Left lung (tissue), 10 donors: ENCODE results near the gene WSB2. TPM values are rescaled to one million over a fixed set of nuclear protein-coding genes. Genes with fewer than 3 reads are reported as not detected.
"Not testable (repeated sequence)": the region's sequence is repeated elsewhere in the genome, so short reads cannot be mapped to it uniquely, and the experiment has no call there.

Experiments
- ATAC-seq: fragments of 200-7000 bp; cut with Tn5 transposase; one replicate; pipeline ENCODE4 v1.9.1; 2020; ENCODE audit warnings: moderate library complexity
- DNase-seq, 4 donors: peaks; one replicate each; pipeline ENCODE4 v3.0.0-alpha.2; 2013 to 2020
- H3K27ac ChIP-seq, 2 donors: fragments of 200-600 bp; sonication (generic) in 1 of 2; one replicate each; pipeline versions ENCODE4 v1.5.0 to v1.8.0; 2020 to 2021
- H3K27me3 ChIP-seq, 2 donors: fragments of 200-600 bp; sonication (generic) in 1 of 2; one replicate each; pipeline versions ENCODE4 v1.5.0 to v1.8.0; 2020 to 2021
- H3K36me3 ChIP-seq, 2 donors: fragments of 200-600 bp; sonication (generic) in 1 of 2; one replicate each; pipeline versions ENCODE4 v1.5.0 to v1.8.0; 2020 to 2021
- H3K4me1 ChIP-seq, 2 donors: fragments of 200-600 bp; one replicate each; pipeline ENCODE4 v1.8.0; 2021
- H3K4me3 ChIP-seq, 2 donors: fragments of 200-600 bp; sonication (generic) in 1 of 2; one replicate each; pipeline versions ENCODE4 v1.5.0 to v1.8.0; 2020 to 2021; ENCODE audit warnings: mild to moderate bottlenecking in 1 of 2
- H3K9me3 ChIP-seq, 2 donors: fragments of 200-600 bp; sonication (generic) in 1 of 2; one replicate each; pipeline versions ENCODE4 v1.5.0 to v1.8.0; 2020 to 2021
- intact Hi-C, 2 donors: fragments of 100-400 bp; cut with DNase I; formaldehyde crosslinking; loops; one replicate each; pipeline versions ENCODE4 v1.11.2 to v1.14.2; 2022
- polyA plus RNA-seq, 6 donors: library from polyadenylated mRNA; unstranded; fragments of 120-200 nt; gene quantifications; one replicate each; pipeline ENCODE4 v1.2.1, GENCODE V29; 2013; ENCODE audit not compliant: insufficient read length in 6 of 6
- total RNA-seq, 2 donors: library from RNA; stranded (reverse); fragmentation: NEBNext Ultra II Directional; extraction: Animal tissue kit (Norgen Biotek cat#: 25700); gene quantifications; one replicate each; pipeline ENCODE4 v1.2.1, GENCODE V29; 2021
- TF ChIP-seq, protein P1 (sequence below), 2 donors: fragments of 200-600 bp; sonication (generic) in 1 of 2; IDR thresholded peaks; one replicate each; pipeline versions ENCODE4 v1.5.0 to v1.8.0; 2021; ENCODE audit warnings: antibody characterized with exemption in 2 of 2
- donor health status: DM: no; HTN: yes; CAD: no.
- donor health status: DM: no; HTN: no; CAD: no.

Gene WSB2
- total and polyA plus RNA-seq, 8 donors, result 52.7 to 129 (median 55.0) TPM

DNA sequence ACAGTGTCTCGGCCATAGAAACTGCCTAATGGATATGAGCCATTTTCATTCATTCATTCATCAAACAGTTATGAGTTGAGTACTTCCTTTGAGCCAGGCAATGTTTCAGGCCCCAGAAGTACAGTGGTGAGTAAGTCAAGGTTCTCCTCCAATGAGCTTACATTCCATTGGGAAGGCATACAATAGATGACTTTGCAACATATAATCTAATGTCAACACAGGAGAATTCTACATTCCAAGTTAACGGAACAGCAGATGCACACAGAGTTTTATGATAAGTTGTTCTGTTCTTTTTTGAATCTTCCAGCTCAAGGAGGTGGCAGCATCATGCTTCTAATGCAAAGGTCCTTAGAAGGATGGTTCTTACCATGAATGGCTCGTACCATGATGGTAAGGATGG, 47.7 kb downstream of the WSB2 start:
- intact Hi-C loops, result no loop called here
- ATAC-seq (no peak), DNase-seq (no peak)
- Histone ChIP-seq H3K4me1 (peaks cover 5 to 16% of the 10 kb centered on the region in 2 donors), H3K27ac (no peak overlapping the region), H3K36me3 (no peaks in the 10 kb centered on the region), H3K27me3 (peaks cover 0 to 3% of the 10 kb centered on the region in 2 donors), H3K9me3 (no peaks in the 10 kb centered on the region), H3K4me3 (no peak overlapping the region)
- TF ChIP-seq, protein P1, sequence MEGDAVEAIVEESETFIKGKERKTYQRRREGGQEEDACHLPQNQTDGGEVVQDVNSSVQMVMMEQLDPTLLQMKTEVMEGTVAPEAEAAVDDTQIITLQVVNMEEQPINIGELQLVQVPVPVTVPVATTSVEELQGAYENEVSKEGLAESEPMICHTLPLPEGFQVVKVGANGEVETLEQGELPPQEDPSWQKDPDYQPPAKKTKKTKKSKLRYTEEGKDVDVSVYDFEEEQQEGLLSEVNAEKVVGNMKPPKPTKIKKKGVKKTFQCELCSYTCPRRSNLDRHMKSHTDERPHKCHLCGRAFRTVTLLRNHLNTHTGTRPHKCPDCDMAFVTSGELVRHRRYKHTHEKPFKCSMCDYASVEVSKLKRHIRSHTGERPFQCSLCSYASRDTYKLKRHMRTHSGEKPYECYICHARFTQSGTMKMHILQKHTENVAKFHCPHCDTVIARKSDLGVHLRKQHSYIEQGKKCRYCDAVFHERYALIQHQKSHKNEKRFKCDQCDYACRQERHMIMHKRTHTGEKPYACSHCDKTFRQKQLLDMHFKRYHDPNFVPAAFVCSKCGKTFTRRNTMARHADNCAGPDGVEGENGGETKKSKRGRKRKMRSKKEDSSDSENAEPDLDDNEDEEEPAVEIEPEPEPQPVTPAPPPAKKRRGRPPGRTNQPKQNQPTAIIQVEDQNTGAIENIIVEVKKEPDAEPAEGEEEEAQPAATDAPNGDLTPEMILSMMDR (IDR thresholded peaks at IDR 0.05), result no peak

DNA sequence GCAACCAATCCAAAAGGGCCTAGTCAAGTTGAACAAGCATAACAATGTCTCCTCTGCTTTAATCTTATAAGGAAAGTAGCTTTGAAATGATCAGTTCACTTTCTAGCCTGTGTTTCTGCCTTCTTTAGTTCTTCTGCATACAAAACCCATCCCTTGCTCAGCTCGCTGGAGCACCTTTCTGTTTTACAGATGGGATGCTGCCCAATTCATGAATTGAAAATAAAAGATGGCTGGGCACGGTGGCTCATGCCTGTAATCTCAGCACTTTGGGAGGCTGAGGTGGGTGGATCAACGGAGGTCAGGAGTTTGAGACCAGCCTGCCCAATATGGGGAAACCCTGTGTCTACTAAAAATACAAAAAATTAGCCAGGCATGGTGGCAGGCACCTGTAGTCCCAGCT, 49.0 kb downstream of the WSB2 start:
- Histone ChIP-seq H3K27me3 (peaks cover 0 to 9% of the 10 kb centered on the region in 2 donors), H3K36me3 (no peaks in the 10 kb centered on the region), H3K9me3 (no peaks in the 10 kb centered on the region), H3K4me1 (peaks cover 0 to 7% of the 10 kb centered on the region in 2 donors), H3K27ac (no peak overlapping the region), H3K4me3 (no peak overlapping the region)
- TF ChIP-seq, protein P1 (IDR thresholded peaks at IDR 0.05), result no peak
- intact Hi-C loops, result no loop called here
- no peak for DNase-seq
- no peak for ATAC-seq

DNA sequence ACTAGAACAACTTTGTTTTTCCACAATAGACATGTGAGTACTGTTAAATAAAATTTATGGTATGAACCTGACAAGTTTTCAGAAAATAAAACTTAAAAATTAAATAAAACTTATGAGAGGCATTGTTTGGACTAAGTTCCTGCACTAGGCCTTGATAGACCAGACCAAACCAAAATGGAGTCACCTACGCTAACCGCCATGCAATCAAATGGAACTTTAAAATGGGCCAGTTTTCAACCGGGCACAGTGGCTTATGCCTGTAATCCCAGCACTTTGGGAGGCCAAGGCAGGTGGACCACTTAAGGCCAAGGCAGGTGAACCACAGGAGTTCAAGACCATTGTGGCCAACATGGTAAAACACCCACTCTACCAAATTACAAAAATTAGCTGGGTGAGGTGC, 49.6 kb downstream of the WSB2 start:
- no peaks in the 10 kb centered on the region for H3K36me3 ChIP-seq
- ATAC-seq, result no peak
- no peaks in the 10 kb centered on the region for H3K9me3 ChIP-seq
- no peak overlapping the region for H3K27ac ChIP-seq
- peaks cover 0 to 9% of the 10 kb centered on the region in 2 donors for H3K27me3 ChIP-seq
- H3K4me1 ChIP-seq, result peaks cover 0 to 7% of the 10 kb centered on the region in 2 donors
- no peak overlapping the region for H3K4me3 ChIP-seq
- TF ChIP-seq, protein P1 (IDR thresholded peaks at IDR 0.05), result no peak
- intact Hi-C loops, result no loop called here
- DNase-seq, result no peak

DNA sequence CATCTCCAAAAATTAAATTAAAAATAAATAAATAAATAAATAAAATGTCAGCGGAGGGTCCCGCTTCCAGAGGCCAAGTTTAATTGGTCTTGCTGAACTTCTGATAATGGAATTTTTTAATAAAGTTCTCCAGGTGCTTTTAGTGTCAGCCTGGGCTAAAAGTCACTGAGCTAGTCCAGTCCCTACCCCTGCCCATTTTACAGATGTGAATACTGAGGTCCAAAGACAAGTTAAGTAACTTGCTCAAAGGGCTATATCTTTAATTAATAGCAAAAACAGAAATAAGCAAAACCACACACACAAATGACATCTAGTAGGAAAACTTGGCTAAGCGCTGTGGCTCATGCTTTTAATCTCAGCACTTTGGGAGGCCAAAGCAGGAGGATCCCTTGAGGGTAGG, 50.1 kb downstream of the WSB2 start:
- Histone ChIP-seq H3K36me3 (no peaks in the 10 kb centered on the region), H3K4me1 (peaks cover 0 to 3% of the 10 kb centered on the region in 2 donors), H3K9me3 (no peaks in the 10 kb centered on the region), H3K4me3 (no peak overlapping the region), H3K27me3 (peaks cover 0 to 9% of the 10 kb centered on the region in 2 donors), H3K27ac (no peak overlapping the region)
- no peak for DNase-seq
- TF ChIP-seq, protein P1 (IDR thresholded peaks at IDR 0.05), result no peak
- no peak for ATAC-seq
- intact Hi-C loops, result no loop called here

DNA sequence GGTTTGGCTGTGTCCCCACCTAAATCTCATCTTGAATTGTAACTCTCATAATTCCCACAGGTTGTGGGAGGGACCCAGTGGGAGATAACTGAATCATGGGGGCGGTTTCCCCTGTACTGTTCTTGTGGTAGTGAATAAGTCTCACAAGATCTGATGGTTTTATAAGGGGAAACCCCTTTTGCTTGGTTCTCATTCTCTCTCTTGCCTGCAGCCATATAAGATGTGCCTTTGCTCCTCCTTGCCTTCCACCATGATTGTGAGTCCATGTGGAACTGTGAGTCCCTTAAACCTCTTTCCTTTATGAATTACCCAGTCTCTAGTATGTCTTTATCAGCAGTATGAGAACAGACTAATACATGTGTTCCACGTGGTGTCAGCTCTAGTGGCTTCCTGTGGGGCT, 61.2 kb downstream of the WSB2 start:
- H3K36me3 ChIP-seq, H3K9me3 ChIP-seq, H3K27me3 ChIP-seq, H3K4me3 ChIP-seq, H3K4me1 ChIP-seq, ATAC-seq, DNase-seq, intact Hi-C loops, H3K27ac ChIP-seq: not testable (repeated sequence)

DNA sequence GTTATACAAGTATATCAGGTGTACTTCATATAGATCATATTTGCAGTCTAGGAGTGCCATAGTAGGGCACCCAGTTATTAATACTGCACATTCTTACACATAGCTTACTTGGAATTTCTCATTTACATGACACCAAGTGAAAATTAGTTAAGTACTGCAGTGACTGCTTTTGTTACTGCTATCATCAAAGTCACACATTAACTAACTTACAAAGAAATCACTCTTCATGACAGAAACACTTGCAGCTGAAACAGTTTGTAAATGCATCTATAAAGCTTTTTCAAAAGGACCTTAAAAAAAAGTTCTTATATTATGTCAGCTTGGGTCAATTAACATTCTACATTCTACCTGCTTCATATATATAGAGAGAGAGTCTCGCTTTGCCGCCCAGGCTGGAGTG, 62.3 kb downstream of the WSB2 start:
- Histone ChIP-seq H3K27me3 (no peaks in the 10 kb centered on the region), H3K27ac (no peak overlapping the region), H3K36me3 (no peaks in the 10 kb centered on the region), H3K4me1 (no peaks in the 10 kb centered on the region), H3K9me3 (peaks cover 0 to 3% of the 10 kb centered on the region in 2 donors), H3K4me3 (no peak overlapping the region)
- intact Hi-C loops, result no loop called here
- TF ChIP-seq, protein P1 (IDR thresholded peaks at IDR 0.05), result no peak
- ATAC-seq (no peak), DNase-seq (no peak)
